Suprapubic skin (tissue), 4 donors: Measurements from ENCODE around the gene WNT2B. TPM values are rescaled to one million over a fixed set of nuclear protein-coding genes. Genes with fewer than 3 reads are reported as not detected.

ENCODE experiments used
- total RNA-seq, 4 donors: library from RNA; depleted of rRNA; stranded (reverse); fragments of >200 nt; gene quantifications; one replicate each; pipeline ENCODE4 v1.1.0, GENCODE V29; 2016

The WNT2B gene
- total RNA-seq, 4 donors from 2014 or later, result 18.6 to 57.9 (median 38.8) TPM

Other genes with a start within 250 kb of the WNT2B start
- gene CTTNBP2NL, start 112.8 kb upstream of the WNT2B start, total RNA-seq, result 10 to 100 TPM; 25.9 to 59.4 (median 49.3) TPM
- 10 to 100 TPM; 16.2 to 40.7 (median 29.4) TPM for gene ST7L, start 110.2 kb downstream of the WNT2B start, total RNA-seq
- gene CAPZA1, start 110.9 kb downstream of the WNT2B start, total RNA-seq, result 100 to 1,000 TPM; 134 to 218 (median 200) TPM
- gene MOV10, start 165.7 kb downstream of the WNT2B start, total RNA-seq, result 100 to 1,000 TPM in 1 of 4 donors, 10 to 100 TPM in 3; 42.8 to 147 (median 70.1) TPM
- gene RHOC, start 198.2 kb downstream of the WNT2B start, total RNA-seq, result 100 to 1,000 TPM; 138 to 185 (median 153) TPM
- gene PPM1J, start 206.4 kb downstream of the WNT2B start, total RNA-seq, result 10 to 100 TPM in 3 of 4 donors, 1 to 10 TPM in 1; 6.6 to 22.1 (median 13.4) TPM